BE2C (cell line): Measurements from ENCODE around the gene SLBP.

Source experiments
- DNase-seq: peaks from one replicate; pipeline ENCODE4 v3.0.0-alpha.2; 2020
- H3K27me3 ChIP-seq: fragments of 250-450 bp; sonication (Bioruptor Pico); 2 replicates; pipeline ENCODE4 v1.5.1; 2020; ENCODE audit warnings: mild to moderate bottlenecking
- H3K36me3 ChIP-seq: fragments of 250-450 bp; sonication (Bioruptor Pico); 2 replicates; pipeline ENCODE4 v1.5.1; 2020; ENCODE audit warnings: mild to moderate bottlenecking
- H3K4me1 ChIP-seq: fragments of 250-450 bp; sonication (Bioruptor Pico); 2 replicates; pipeline ENCODE4 v1.5.1; 2020
- H3K4me3 ChIP-seq: 2 replicates; pipeline ENCODE4 v1.5.1; 2011; ENCODE audit warnings: low read depth, low read length
- H3K9me3 ChIP-seq: fragments of 250-450 bp; sonication (Bioruptor Pico); 2 replicates; pipeline ENCODE4 v1.5.1; 2020
- TF ChIP-seq, protein P1 (sequence below): IDR thresholded peaks from 2 replicates; pipeline ENCODE4 v1.5.1; 2012; ENCODE audit warnings: mild to moderate bottlenecking, low read depth, low read length

The SLBP gene

DNA sequence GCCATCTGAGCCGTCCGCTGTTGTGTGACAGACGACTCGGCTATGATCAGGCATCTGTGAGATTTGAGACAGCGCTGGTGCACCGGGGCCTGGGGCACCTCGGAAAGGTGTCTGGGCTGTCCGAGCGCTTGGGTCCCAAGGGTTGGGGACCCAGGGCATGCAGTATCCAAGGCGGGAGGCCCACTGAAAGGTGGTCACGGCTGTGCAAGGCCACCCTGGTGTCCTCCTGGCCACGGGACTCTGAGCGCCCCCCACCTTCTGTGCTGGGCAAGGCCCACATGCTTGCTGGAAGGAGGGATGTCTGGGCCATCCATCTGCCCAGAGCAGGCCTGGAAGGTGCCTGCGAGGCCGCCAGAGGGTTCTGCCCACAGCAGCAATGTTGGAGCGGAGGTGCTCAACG lies 29.1 kb upstream of the SLBP start:
- Histone ChIP-seq H3K36me3 (peaks cover 70% of the 10 kb centered on the region), H3K9me3 (no peaks in the 10 kb centered on the region; the same call in 1 of the 2 replicates), H3K4me1 (no peaks in the 10 kb centered on the region), H3K4me3 (no peak overlapping the region), H3K27me3 (no peaks in the 10 kb centered on the region)
- TF ChIP-seq, protein P1, sequence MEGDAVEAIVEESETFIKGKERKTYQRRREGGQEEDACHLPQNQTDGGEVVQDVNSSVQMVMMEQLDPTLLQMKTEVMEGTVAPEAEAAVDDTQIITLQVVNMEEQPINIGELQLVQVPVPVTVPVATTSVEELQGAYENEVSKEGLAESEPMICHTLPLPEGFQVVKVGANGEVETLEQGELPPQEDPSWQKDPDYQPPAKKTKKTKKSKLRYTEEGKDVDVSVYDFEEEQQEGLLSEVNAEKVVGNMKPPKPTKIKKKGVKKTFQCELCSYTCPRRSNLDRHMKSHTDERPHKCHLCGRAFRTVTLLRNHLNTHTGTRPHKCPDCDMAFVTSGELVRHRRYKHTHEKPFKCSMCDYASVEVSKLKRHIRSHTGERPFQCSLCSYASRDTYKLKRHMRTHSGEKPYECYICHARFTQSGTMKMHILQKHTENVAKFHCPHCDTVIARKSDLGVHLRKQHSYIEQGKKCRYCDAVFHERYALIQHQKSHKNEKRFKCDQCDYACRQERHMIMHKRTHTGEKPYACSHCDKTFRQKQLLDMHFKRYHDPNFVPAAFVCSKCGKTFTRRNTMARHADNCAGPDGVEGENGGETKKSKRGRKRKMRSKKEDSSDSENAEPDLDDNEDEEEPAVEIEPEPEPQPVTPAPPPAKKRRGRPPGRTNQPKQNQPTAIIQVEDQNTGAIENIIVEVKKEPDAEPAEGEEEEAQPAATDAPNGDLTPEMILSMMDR: no peak
- DNase-seq: no peak

DNA sequence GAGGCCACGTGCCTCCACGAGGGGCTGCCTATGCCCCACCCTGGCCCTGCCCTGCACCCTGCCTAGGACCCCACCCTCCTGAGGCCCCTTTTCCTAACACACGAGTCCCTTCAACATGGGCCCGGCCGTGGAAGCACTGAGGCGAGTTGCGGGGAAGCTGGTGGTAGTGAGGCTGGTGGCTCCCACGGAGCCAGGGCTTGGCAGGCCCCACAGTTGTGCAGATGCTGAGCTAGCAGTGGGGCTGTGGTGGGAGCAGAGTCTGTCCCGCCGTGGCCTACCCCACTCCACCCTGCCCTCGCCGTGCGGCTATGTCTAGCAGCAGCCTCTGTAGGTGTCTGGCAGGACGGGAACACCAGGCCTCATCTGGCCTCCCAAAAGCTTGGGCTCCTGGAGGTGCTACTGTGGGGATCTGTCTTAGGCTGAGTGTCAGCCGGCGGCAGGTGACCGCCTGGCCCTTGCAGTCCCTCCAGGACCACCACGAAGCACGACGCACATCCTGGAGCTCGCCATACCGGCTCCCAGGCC lies 28.0 kb upstream of the SLBP start:
- Histone ChIP-seq H3K27me3 (no peaks in the 10 kb centered on the region), H3K4me3 (no peak overlapping the region), H3K36me3 (peaks cover 79% of the 10 kb centered on the region), H3K9me3 (no peaks in the 10 kb centered on the region; the same call in 1 of the 2 replicates), H3K4me1 (no peaks in the 10 kb centered on the region)
- DNase-seq: no peak
- TF ChIP-seq, protein P1: no peak

DNA sequence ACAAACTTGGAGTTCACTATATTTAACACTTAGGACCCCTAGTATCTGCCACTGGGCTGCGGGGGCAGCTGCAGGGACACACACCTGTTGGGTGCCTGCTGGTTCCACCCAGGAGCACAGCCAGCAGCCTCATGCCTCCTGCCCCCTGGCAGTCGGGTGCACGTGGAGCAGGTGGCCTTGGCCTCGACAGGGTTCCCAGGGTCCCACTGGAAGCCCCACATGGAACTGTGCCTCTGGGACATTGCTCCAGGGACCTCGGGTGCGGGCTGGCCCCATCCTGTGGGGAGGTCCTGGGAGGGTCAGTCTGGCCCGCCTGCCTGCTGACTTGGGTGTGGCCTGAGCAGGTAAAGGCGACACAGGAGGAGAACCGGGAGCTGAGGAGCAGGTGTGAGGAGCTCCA lies 27.2 kb upstream of the SLBP start:
- TF ChIP-seq, protein P1: no peak
- no peaks in the 10 kb centered on the region; the same call in 1 of the 2 replicates for H3K9me3 ChIP-seq
- DNase-seq: no peak
- no peak overlapping the region for H3K4me3 ChIP-seq
- peaks cover 79% of the 10 kb centered on the region for H3K36me3 ChIP-seq
- no peaks in the 10 kb centered on the region for H3K4me1 ChIP-seq
- no peaks in the 10 kb centered on the region for H3K27me3 ChIP-seq

DNA sequence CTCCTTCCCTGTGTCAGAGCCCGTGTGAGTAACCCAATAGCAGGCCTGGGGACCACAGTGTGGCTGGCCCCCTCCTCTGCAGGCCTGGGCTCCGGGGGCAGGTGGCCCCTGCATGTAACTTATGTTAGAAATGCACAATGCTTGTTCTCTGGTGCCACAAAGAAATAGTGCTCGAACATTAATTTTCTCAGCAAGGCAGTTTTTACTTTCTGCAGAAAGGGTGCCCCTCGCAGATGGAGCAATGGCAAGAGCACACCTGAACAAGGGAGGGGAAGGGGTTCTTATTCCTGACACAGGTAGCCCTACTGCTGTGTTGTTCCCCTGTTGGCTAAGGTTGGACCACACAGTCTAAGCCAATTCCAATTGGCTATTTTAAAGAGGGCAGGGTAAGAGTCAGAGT lies 26.3 kb upstream of the SLBP start:
- peaks cover 77% of the 10 kb centered on the region for H3K36me3 ChIP-seq
- TF ChIP-seq, protein P1: no peak

DNA sequence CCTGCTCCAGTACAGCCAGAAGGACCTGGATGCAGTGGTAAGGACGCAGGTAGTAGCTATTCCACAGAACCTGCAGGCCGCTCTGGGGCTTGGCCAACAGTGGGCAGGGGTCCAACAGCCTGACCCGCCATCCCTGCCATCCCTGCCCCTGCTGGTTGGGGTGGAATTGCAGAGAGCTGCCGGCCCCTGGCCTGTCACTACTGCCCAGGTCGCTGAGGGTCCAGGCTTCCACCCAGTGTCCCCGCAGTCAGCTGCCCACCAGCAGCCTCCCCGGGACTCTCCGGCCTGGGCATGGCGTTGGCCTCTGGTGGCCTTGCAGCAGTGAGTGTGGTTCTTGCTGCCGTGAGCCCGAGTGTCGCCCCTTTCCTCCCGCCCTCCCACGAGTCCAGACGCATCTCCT lies 25.5 kb upstream of the SLBP start:
- Histone ChIP-seq H3K4me1 (no peaks in the 10 kb centered on the region), H3K4me3 (no peak overlapping the region), H3K9me3 (no peaks in the 10 kb centered on the region; the same call in 1 of the 2 replicates), H3K27me3 (no peaks in the 10 kb centered on the region), H3K36me3 (peaks cover 83% of the 10 kb centered on the region)
- DNase-seq: no peak
- TF ChIP-seq, protein P1: no peak

More for the DNA sequence above, 26.3 kb upstream of the SLBP start:
- Histone ChIP-seq H3K4me1 (no peaks in the 10 kb centered on the region), H3K27me3 (no peaks in the 10 kb centered on the region), H3K4me3 (no peak overlapping the region), H3K9me3 (no peaks in the 10 kb centered on the region; the same call in 1 of the 2 replicates)
- DNase-seq: no peak

DNA sequence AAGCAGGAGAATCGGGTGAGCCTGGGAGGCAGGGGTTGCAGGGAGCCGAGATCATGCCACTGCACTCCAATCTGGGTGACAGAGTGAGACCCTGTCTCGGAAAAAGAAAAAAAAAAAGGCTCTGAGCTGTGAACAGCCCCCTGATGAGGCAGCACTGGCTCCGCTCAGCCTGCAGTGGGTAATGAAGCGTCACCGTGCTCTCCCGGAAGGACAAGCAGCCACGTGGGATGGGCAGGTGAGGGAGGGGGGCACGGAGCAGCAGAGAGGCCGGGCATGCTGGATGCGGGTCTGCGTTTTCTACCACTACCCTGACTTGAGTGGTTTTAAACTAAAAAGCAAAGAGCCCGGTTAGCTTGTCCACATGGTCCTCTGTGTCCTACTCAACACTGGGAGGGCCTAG lies 24.7 kb upstream of the SLBP start:
- H3K4me3 ChIP-seq: no peak overlapping the region
- no peaks in the 10 kb centered on the region for H3K4me1 ChIP-seq
- no peak for DNase-seq
- peaks cover 88% of the 10 kb centered on the region for H3K36me3 ChIP-seq
- no peaks in the 10 kb centered on the region for H3K27me3 ChIP-seq
- H3K9me3 ChIP-seq: no peaks in the 10 kb centered on the region; the same call in 1 of the 2 replicates
- TF ChIP-seq, protein P1: no peak
